ENCODE data around the gene KRI1.
"Not testable (repeated sequence)": the region's sequence is repeated elsewhere in the genome, so short reads cannot be mapped to it uniquely, and the experiment has no call there.

KRI1 gene

GRCh38 chr19:10549733-10550132, 16.1 kb downstream of the KRI1 start:
- no peak for DNase-seq

GRCh38 chr19:10548746-10549276, 17.0 kb downstream of the KRI1 start:
- DNase-seq = no peak

- no peak for DNase-seq
Measured at GRCh38 chr19:10546817-10547216, 19.0 kb downstream of the KRI1 start.

- no peak for DNase-seq
Measured at GRCh38 chr19:10544753-10545251, 21.0 kb downstream of the KRI1 start.

GRCh38 chr19:10544242-10544752, 21.5 kb downstream of the KRI1 start:
- no peak for DNase-seq

GRCh38 chr19:10543420-10544241, 22.2 kb downstream of the KRI1 start, which contains the start of gene ATG4D:
Gene ATG4D, plus strand, starts transcription at chr19:10543904. Its CDS starts 187 bp downstream, at chr19:10544091.
- peak; percentile 61 for DNase-seq

- no peak for DNase-seq
Measured at GRCh38 chr19:10543059-10543419, 22.8 kb downstream of the KRI1 start.

GRCh38 chr19:10539016-10539415, 26.8 kb downstream of the KRI1 start:
- not testable (repeated sequence) for DNase-seq

GRCh38 chr19:10538204-10538983, 27.4 kb downstream of the KRI1 start:
- no peak for DNase-seq

GRCh38 chr19:10537668-10538067, 28.1 kb downstream of the KRI1 start:
- no peak for DNase-seq

GRCh38 chr19:10535613-10536012, 30.2 kb downstream of the KRI1 start:
- no peak for DNase-seq

GRCh38 chr19:10533646-10534386, 32.0 kb downstream of the KRI1 start:
- DNase-seq = peak; percentile 92

GRCh38 chr19:10532457-10532856, 33.4 kb downstream of the KRI1 start:
- DNase-seq = no peak

- not testable (repeated sequence) for DNase-seq
Measured at GRCh38 chr19:10526887-10527286, 38.9 kb downstream of the KRI1 start.

- DNase-seq = no peak
Measured at GRCh38 chr19:10525636-10526035, 40.2 kb downstream of the KRI1 start.

GRCh38 chr19:10523135-10523636, 42.6 kb downstream of the KRI1 start:
- no peak for DNase-seq

- no peak for DNase-seq
Measured at GRCh38 chr19:10521461-10522171, 44.2 kb downstream of the KRI1 start.

- DNase-seq = no peak
Measured at GRCh38 chr19:10520652-10521318, 45.0 kb downstream of the KRI1 start.

GRCh38 chr19:10519421-10519820, 46.4 kb downstream of the KRI1 start:
- DNase-seq = no peak

GRCh38 chr19:10518444-10519361, 47.1 kb downstream of the KRI1 start:
- DNase-seq = no peak
